Naive thymus-derived CD4-positive, alpha-beta T cell (primary cell): ENCODE results near the gene VAT1L. TPM values are rescaled to one million over a fixed set of nuclear protein-coding genes. Genes with fewer than 3 reads are reported as not detected.

Experiments
- ATAC-seq: fragments of 150-1000 bp; cut with Tn5 transposase; 2 replicates; pipeline ENCODE4 v1.10.0; 2021; ENCODE audit warnings: mild to moderate bottlenecking, moderate library complexity
- CTCF ChIA-PET: fragments of 350-600 bp; sonication (Branson Sonifier 250); formaldehyde crosslinking; loops from one replicate; lab custom pipeline; 2021; ENCODE audit warnings: antibody characterized with exemption; lab: Charles Lee
- POLR2A ChIA-PET: fragments of 350-600 bp; sonication (Branson Sonifier 250); formaldehyde crosslinking; loops from one replicate; lab custom pipeline; 2021; ENCODE audit warnings: antibody characterized with exemption, inconsistent platforms; lab: Charles Lee
- DNase-seq, 9 donors: peaks; one replicate each; pipeline versions ENCODE4 v3.0.0 to v3.0.0-alpha.2; 2020 to 2022; ENCODE audit warnings: mixed read lengths in 1 of 9
- H3K27ac ChIP-seq: one replicate; pipeline ENCODE4 v1.7.0; 2013; ENCODE audit warnings: mild to moderate bottlenecking, low read depth, low read length, moderate library complexity
- H3K27me3 ChIP-seq, 2 donors: one replicate each; pipeline ENCODE4 v1.7.0; 2013; ENCODE audit warnings: low read length in 2 of 2, mild to moderate bottlenecking in 2 of 2, moderate library complexity in 2 of 2; ENCODE audit not compliant: control insufficient read depth in 2 of 2, insufficient read depth in 2 of 2
- H3K36me3 ChIP-seq, 3 experiments: 1 replicate in 2 of 3; 2 replicates in 1 of 3; pipeline ENCODE4 v1.7.0; 2013; ENCODE audit warnings: low read length in 3 of 3, mild to moderate bottlenecking in 3 of 3, moderate library complexity in 1 of 3; ENCODE audit not compliant: insufficient read depth in 3 of 3, control insufficient read depth in 2 of 3
- H3K4me1 ChIP-seq, 2 donors: one replicate each; pipeline ENCODE4 v1.7.0; 2013; ENCODE audit warnings: low read length in 2 of 2, mild to moderate bottlenecking in 2 of 2, moderate library complexity in 1 of 2; ENCODE audit not compliant: control insufficient read depth in 2 of 2, insufficient read depth in 2 of 2
- H3K4me3 ChIP-seq: 2 replicates; pipeline ENCODE4 v1.7.0; 2013; ENCODE audit warnings: mild to moderate bottlenecking, low read length
- H3K9me3 ChIP-seq, 3 experiments: 1 replicate in 2 of 3; 2 replicates in 1 of 3; pipeline ENCODE4 v1.7.0; 2013; ENCODE audit warnings: low read length in 3 of 3; ENCODE audit not compliant: control insufficient read depth in 2 of 3
- H3K27ac Mint-ChIP-seq, 9 donors: one replicate each; pipeline ENCODE4 v1.8.0; 2020 to 2022; ENCODE audit warnings: mixed read lengths in 9 of 9, mild to moderate bottlenecking in 8 of 9, moderate library complexity in 5 of 9, inconsistent platforms in 2 of 9
- H3K27me3 Mint-ChIP-seq, 5 donors: one replicate each; pipeline ENCODE4 v1.8.0; 2021 to 2022; ENCODE audit warnings: mixed read lengths in 5 of 5, mild to moderate bottlenecking in 1 of 5
- H3K36me3 Mint-ChIP-seq, 5 donors: one replicate each; pipeline ENCODE4 v1.8.0; 2020 to 2022; ENCODE audit warnings: mixed read lengths in 5 of 5, mild to moderate bottlenecking in 3 of 5, inconsistent platforms in 1 of 5
- H3K4me1 Mint-ChIP-seq, 7 donors: one replicate each; pipeline ENCODE4 v1.8.0; 2020 to 2022; ENCODE audit warnings: mixed read lengths in 7 of 7, mild to moderate bottlenecking in 3 of 7, inconsistent platforms in 1 of 7
- H3K4me3 Mint-ChIP-seq, 10 donors: one replicate each; pipeline ENCODE4 v1.8.0; 2020 to 2022; ENCODE audit warnings: mild to moderate bottlenecking in 10 of 10, mixed read lengths in 10 of 10, moderate library complexity in 6 of 10, inconsistent platforms in 2 of 10
- H3K9me3 Mint-ChIP-seq, 11 donors: one replicate each; pipeline ENCODE4 v1.8.0; 2020 to 2022; ENCODE audit warnings: mixed read lengths in 11 of 11, mild to moderate bottlenecking in 4 of 11, inconsistent platforms in 1 of 11, moderate library complexity in 1 of 11
- intact Hi-C, 2 donors: fragments of 100-400 bp; cut with micrococcal nuclease; formaldehyde crosslinking; loops; one replicate each; pipeline ENCODE4 v1.15.1; 2023
- polyA plus RNA-seq, 2 donors: library from polyadenylated mRNA; unstranded; fragments of 300-500 nt; fragmentation: Illumina TruSeq; gene quantifications; one replicate each; pipeline ENCODE4 v1.2.3, GENCODE V29; 2021
- total RNA-seq, 6 experiments: library from RNA in 5 of 6; stranded (reverse) in 5 of 6; gene quantifications; 1 replicate in 5 of 6; 2 replicates in 1 of 6; pipeline ENCODE4 v1.2.3 and lab custom pipeline; 2021 to 2026

VAT1L gene
- total and polyA plus RNA-seq, 7 experiments from 2014 or later = not detected

DNA sequence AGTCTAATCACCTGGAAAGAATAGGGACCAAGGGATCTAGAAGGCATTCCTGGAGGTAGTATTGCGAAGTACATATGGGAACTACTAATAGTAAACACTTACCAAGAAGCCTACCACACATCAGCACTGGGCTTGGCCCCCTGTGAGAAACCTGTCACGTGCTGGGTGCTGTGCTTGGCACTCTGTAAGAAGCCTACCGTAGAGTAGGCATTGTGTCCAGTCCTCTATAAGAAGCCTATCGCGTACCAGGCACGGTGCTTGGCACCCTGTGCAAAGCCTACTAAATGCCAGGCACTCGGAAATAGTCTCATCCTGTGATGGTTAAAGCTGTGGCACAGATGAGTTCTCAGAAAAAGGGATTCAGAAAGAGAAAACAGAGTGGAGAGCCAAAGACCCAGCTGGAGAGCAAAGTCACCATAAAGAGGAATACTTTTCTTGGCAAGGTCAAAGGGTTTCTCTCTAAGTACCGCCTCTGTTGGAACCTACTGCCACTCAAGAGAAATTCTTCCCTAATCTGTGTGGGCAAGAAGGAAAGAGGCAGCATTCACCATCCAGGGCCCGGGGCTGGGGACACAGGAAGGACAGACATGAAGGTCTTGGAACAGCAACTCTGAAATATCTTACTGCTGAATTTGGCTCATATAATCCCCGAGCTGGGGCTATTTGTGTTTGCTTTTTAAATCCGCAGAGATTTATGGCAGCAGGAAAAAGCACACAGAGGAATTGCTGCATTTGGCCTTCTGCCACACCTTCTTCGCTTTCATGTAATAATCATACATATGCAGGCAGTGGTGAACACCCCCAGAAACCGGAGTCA, 81.8 kb downstream of the VAT1L start:
- H3K9me3 Mint-ChIP-seq = peaks cover 0 to 3% (median 0%) of the 10 kb centered on the region in 11 donors
- peaks cover 0 to 14% (median 6%) of the 10 kb centered on the region in 7 donors for H3K4me1 Mint-ChIP-seq
- no peaks in the 10 kb centered on the region for H3K9me3 ChIP-seq
- peaks cover 0 to 3% (median 0%) of the 10 kb centered on the region in 5 donors for H3K36me3 Mint-ChIP-seq
- CTCF ChIA-PET = no interaction called here
- no peaks in the 10 kb centered on the region for H3K4me1 ChIP-seq
- H3K27ac Mint-ChIP-seq = no peak overlapping the region
- no peaks in the 10 kb centered on the region for H3K36me3 ChIP-seq
- POLR2A ChIA-PET = no interaction called here
- H3K27ac ChIP-seq = no peak overlapping the region
- no peak overlapping the region for H3K4me3 ChIP-seq
- no peak overlapping the region for H3K4me3 Mint-ChIP-seq
- intact Hi-C loops = no loop called here
- no peaks in the 10 kb centered on the region for H3K27me3 ChIP-seq
- ATAC-seq (no peak), DNase-seq (no peak)
- H3K27me3 Mint-ChIP-seq = peaks cover 3 to 14% (median 11%) of the 10 kb centered on the region in 5 donors

- H3K36me3 ChIP-seq = no peaks in the 10 kb centered on the region
- Mint-ChIP-seq H3K4me3 (no peak overlapping the region), H3K9me3 (peaks cover 0 to 3% (median 0%) of the 10 kb centered on the region in 11 donors), H3K27ac (no peak overlapping the region), H3K36me3 (peaks cover 0 to 3% (median 0%) of the 10 kb centered on the region in 5 donors), H3K4me1 (peaks cover 0 to 14% (median 6%) of the 10 kb centered on the region in 7 donors), H3K27me3 (peaks cover 0 to 16% (median 8%) of the 10 kb centered on the region in 5 donors)
- no peaks in the 10 kb centered on the region for H3K9me3 ChIP-seq
- POLR2A ChIA-PET = no interaction called here
- H3K27ac ChIP-seq = no peak overlapping the region
- H3K27me3 ChIP-seq = no peaks in the 10 kb centered on the region
- no peak overlapping the region for H3K4me3 ChIP-seq
- CTCF ChIA-PET = no interaction called here
- ATAC-seq (no peak), DNase-seq (no peak)
- intact Hi-C loops = no loop called here
- H3K4me1 ChIP-seq = no peaks in the 10 kb centered on the region
Observed at GRCh38 chr16:77871932-77872331, 83.6 kb downstream of the VAT1L start.

DNA sequence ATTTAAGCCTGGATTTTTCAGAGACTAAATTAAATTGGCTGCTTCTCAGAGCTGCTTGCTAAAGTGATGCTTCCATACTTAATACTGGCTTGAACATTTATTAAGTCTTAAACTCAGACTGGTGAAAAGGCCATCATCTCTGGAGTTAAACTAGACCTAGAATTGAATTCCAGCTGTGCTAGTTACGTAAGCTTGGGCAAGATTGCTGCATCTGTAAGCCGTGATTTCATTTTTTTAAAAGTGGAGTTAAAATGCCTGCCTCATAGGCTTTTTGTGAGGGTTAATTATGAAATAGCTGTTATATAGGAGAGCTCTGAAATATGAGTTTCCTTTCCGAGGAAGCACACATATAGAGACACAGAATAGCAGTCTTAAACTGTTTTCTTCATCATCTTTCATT, 84.7 kb downstream of the VAT1L start:
- no peaks in the 10 kb centered on the region for H3K9me3 ChIP-seq
- Mint-ChIP-seq H3K9me3 (peaks cover 0 to 3% (median 0%) of the 10 kb centered on the region in 11 donors), H3K27ac (no peak overlapping the region), H3K27me3 (peaks cover 0 to 18% (median 8%) of the 10 kb centered on the region in 5 donors), H3K4me1 (peaks cover 0 to 12% (median 4%) of the 10 kb centered on the region in 7 donors), H3K4me3 (no peak overlapping the region), H3K36me3 (peaks cover 0 to 3% (median 0%) of the 10 kb centered on the region in 5 donors)
- CTCF ChIA-PET = no interaction called here
- no peak for ATAC-seq
- no peaks in the 10 kb centered on the region for H3K36me3 ChIP-seq
- DNase-seq = no peak
- H3K27me3 ChIP-seq = no peaks in the 10 kb centered on the region
- H3K27ac ChIP-seq = no peak overlapping the region
- no peak overlapping the region for H3K4me3 ChIP-seq
- intact Hi-C loops = no loop called here
- H3K4me1 ChIP-seq = no peaks in the 10 kb centered on the region
- POLR2A ChIA-PET = no interaction called here

DNA sequence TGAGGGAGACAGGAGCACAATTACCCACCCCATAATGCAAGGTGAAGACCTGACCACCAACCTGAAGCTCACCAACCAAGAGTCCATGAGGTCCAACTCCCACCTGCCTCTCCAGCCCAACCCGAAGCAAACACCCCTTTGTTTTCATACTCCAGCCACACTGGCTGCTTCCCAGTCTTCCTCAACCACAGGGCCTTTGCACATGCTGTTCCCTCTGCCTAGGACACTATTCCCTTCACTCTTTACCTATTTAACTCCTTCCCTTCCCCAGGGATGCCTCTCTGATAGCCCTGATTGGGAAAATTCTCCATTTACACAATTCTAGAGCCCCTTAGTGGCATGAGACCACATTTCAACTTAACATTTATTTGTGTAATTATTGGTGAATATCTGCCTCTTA, 86.0 kb downstream of the VAT1L start:
- peaks cover 0 to 3% (median 0%) of the 10 kb centered on the region in 11 donors for H3K9me3 Mint-ChIP-seq
- intact Hi-C loops = no loop called here

GRCh38 chr16:77876776-77877175, 88.4 kb downstream of the VAT1L start:
- no peak overlapping the region for H3K4me3 Mint-ChIP-seq
- DNase-seq (no peak), ATAC-seq (no peak)
- Histone ChIP-seq H3K27ac (no peak overlapping the region), H3K4me1 (no peaks in the 10 kb centered on the region), H3K4me3 (no peak overlapping the region), H3K27me3 (no peaks in the 10 kb centered on the region), H3K9me3 (no peaks in the 10 kb centered on the region), H3K36me3 (no peaks in the 10 kb centered on the region)
- peaks cover 0 to 3% (median 0%) of the 10 kb centered on the region in 11 donors for H3K9me3 Mint-ChIP-seq
- H3K27ac Mint-ChIP-seq = no peak overlapping the region
- peaks cover 0 to 3% (median 0%) of the 10 kb centered on the region in 5 donors for H3K36me3 Mint-ChIP-seq
- POLR2A ChIA-PET = no interaction called here
- H3K4me1 Mint-ChIP-seq = no peaks in the 10 kb centered on the region
- intact Hi-C loops = no loop called here
- peaks cover 4 to 18% (median 8%) of the 10 kb centered on the region in 5 donors for H3K27me3 Mint-ChIP-seq
- CTCF ChIA-PET = no interaction called here

More for the DNA sequence above, 86.0 kb downstream of the VAT1L start:
- H3K27ac ChIP-seq = no peak overlapping the region
- H3K27ac Mint-ChIP-seq = no peak overlapping the region
- ATAC-seq = no peak
- H3K36me3 Mint-ChIP-seq = peaks cover 0 to 3% (median 0%) of the 10 kb centered on the region in 5 donors
- H3K4me3 ChIP-seq = no peak overlapping the region
- no peaks in the 10 kb centered on the region for H3K9me3 ChIP-seq
- H3K4me1 ChIP-seq = no peaks in the 10 kb centered on the region
- H3K4me3 Mint-ChIP-seq = no peak overlapping the region
- H3K36me3 ChIP-seq = no peaks in the 10 kb centered on the region
- H3K27me3 Mint-ChIP-seq = peaks cover 4 to 18% (median 8%) of the 10 kb centered on the region in 5 donors
- DNase-seq = no peak
- ChIA-PET POLR2A (no interaction called here), CTCF (no interaction called here)
- no peaks in the 10 kb centered on the region for H3K4me1 Mint-ChIP-seq
- no peaks in the 10 kb centered on the region for H3K27me3 ChIP-seq

GRCh38 chr16:77877712-77878347, 89.5 kb downstream of the VAT1L start:
- Histone ChIP-seq H3K27me3 (no peaks in the 10 kb centered on the region), H3K27ac (no peak overlapping the region), H3K36me3 (no peaks in the 10 kb centered on the region), H3K4me1 (no peaks in the 10 kb centered on the region), H3K4me3 (no peak overlapping the region), H3K9me3 (no peaks in the 10 kb centered on the region)
- intact Hi-C loops = no loop called here
- Mint-ChIP-seq H3K27ac (no peak overlapping the region), H3K9me3 (peaks cover 0 to 3% (median 0%) of the 10 kb centered on the region in 11 donors), H3K36me3 (peaks cover 0 to 3% (median 0%) of the 10 kb centered on the region in 5 donors), H3K27me3 (peaks cover 4 to 18% (median 8%) of the 10 kb centered on the region in 5 donors), H3K4me1 (no peaks in the 10 kb centered on the region), H3K4me3 (no peak overlapping the region)
- ChIA-PET POLR2A (no interaction called here), CTCF (no interaction called here)
- DNase-seq = no peak
- ATAC-seq = no peak
